H1 (cell line): ENCODE data around the gene CLIC1.

ENCODE experiments used
- CHD2 ChIP-seq: IDR thresholded peaks from 2 replicates; pipeline ENCODE4 v1.6.1; 2012; ENCODE audit warnings: low read length, improper control_type of control experiment
- CTCF ChIP-seq, 3 experiments: IDR thresholded peaks; 1 replicate in 2 of 3; 2 replicates in 1 of 3; pipeline versions ENCODE4 v1.5.1 to v1.6.1; 2011; ENCODE audit warnings: low read length in 3 of 3, mild to moderate bottlenecking in 3 of 3, inconsistent platforms in 2 of 3, low read depth in 1 of 3, moderate library complexity in 1 of 3; ENCODE audit not compliant: insufficient read depth in 1 of 3; ENCODE audit errors: control extremely low read depth in 1 of 3

- TF ChIP-seq CHD2 (no peak), CTCF (IDR thresholded peaks at IDR 0.05; ENCODE audit: control extremely low read depth in 1 of 3, insufficient read depth in 1 of 3, low read depth in 1 of 3, low read length in 3 of 3) (no peak)
These were observed 12.2 kb downstream of the CLIC1 start for GRCh38 chr6:31723980-31724691.
